Suprapubic skin (tissue), 4 donors: ENCODE data around the gene CCDC60. TPM values are rescaled to one million over a fixed set of nuclear protein-coding genes. Genes with fewer than 3 reads are reported as not detected.

Source experiments
- DNase-seq, 2 donors: peaks; one replicate each; pipeline ENCODE4 v3.0.0-alpha.2; 2019; ENCODE audit warnings: low spot score in 2 of 2
- H3K27ac ChIP-seq: fragments of 200-600 bp; sonication (generic); one replicate; pipeline ENCODE4 v1.5.1; 2019
- H3K27me3 ChIP-seq: fragments of 200-600 bp; sonication (generic); one replicate; pipeline ENCODE4 v1.5.1; 2019
- H3K36me3 ChIP-seq: fragments of 200-600 bp; sonication (generic); one replicate; pipeline ENCODE4 v1.5.1; 2019
- H3K4me1 ChIP-seq: fragments of 200-600 bp; sonication (generic); one replicate; pipeline ENCODE4 v1.5.1; 2019
- H3K4me3 ChIP-seq: fragments of 200-600 bp; sonication (generic); one replicate; pipeline ENCODE4 v1.5.1; 2019; ENCODE audit warnings: mild to moderate bottlenecking
- H3K9me3 ChIP-seq: fragments of 200-600 bp; sonication (generic); one replicate; pipeline ENCODE4 v1.5.1; 2019
- CTCF ChIP-seq, 2 donors: fragments of 200-600 bp in 1 of 2; fragments of 450-650 bp in 1 of 2; sonication (generic) in 1 of 2; IDR thresholded peaks; one replicate each; pipeline ENCODE4 v1.5.1; 2016 to 2019; ENCODE audit warnings: antibody characterized with exemption in 2 of 2, mild to moderate bottlenecking in 1 of 2, moderate library complexity in 1 of 2
- EP300 ChIP-seq: sonication (generic); formaldehyde crosslinking; IDR thresholded peaks from one replicate; pipeline ENCODE4 v1.6.1; 2017; ENCODE audit warnings: antibody characterized with exemption
- POLR2A ChIP-seq, 2 donors: fragments of 450-650 bp; IDR thresholded peaks; one replicate each; pipeline ENCODE4 v1.6.1; 2017; ENCODE audit warnings: antibody characterized with exemption in 2 of 2, mild to moderate bottlenecking in 2 of 2, moderate library complexity in 2 of 2
- POLR2AphosphoS5 ChIP-seq, 3 donors: sonication (generic); formaldehyde crosslinking; IDR thresholded peaks; one replicate each; pipeline ENCODE4 v1.6.1; 2017; ENCODE audit warnings: antibody characterized with exemption in 3 of 3
- WGBS: methylation state at CpG from one replicate; pipeline ENCODE4 v1.1.5; 2018; 5-methylcytosine and 5-hydroxymethylcytosine counted together
- total RNA-seq, 4 donors: library from RNA; depleted of rRNA; stranded (reverse); fragments of >200 nt; gene quantifications; one replicate each; pipeline ENCODE4 v1.1.0, GENCODE V29; 2016

The CCDC60 gene
- total RNA-seq, 4 donors from 2014 or later, result not detected

GRCh38 chr12:119448611-119449131 is 114.1 kb downstream of the CCDC60 start:
- no peak overlapping the region for H3K27ac ChIP-seq
- WGBS, result 62% methylated on average over 5 of the region's 5 CpGs
- no peak overlapping the region for H3K4me3 ChIP-seq
- H3K36me3 ChIP-seq, result no peaks in the 10 kb centered on the region
- H3K9me3 ChIP-seq, result no peaks in the 10 kb centered on the region
- no peak for DNase-seq
- H3K27me3 ChIP-seq, result peaks cover 9% of the 10 kb centered on the region
- no peaks in the 10 kb centered on the region for H3K4me1 ChIP-seq
- TF ChIP-seq EP300 (no peak), CTCF (IDR thresholded peaks at IDR 0.05) (no peak), POLR2AphosphoS5 (IDR thresholded peaks at IDR 0.05) (no peak), POLR2A (IDR thresholded peaks at IDR 0.05) (no peak)

GRCh38 chr12:119450771-119451170 is 116.2 kb downstream of the CCDC60 start:
- WGBS, result 80% methylated on average over 7 of the region's 7 CpGs
- H3K4me3 ChIP-seq, result no peak overlapping the region
- peaks cover 6% of the 10 kb centered on the region for H3K27me3 ChIP-seq
- no peaks in the 10 kb centered on the region for H3K36me3 ChIP-seq
- DNase-seq, result no peak
- H3K4me1 ChIP-seq, result no peaks in the 10 kb centered on the region
- TF ChIP-seq CTCF (IDR thresholded peaks at IDR 0.05) (no peak), EP300 (no peak), POLR2A (IDR thresholded peaks at IDR 0.05) (no peak), POLR2AphosphoS5 (IDR thresholded peaks at IDR 0.05) (no peak)
- no peak overlapping the region for H3K27ac ChIP-seq
- H3K9me3 ChIP-seq, result no peaks in the 10 kb centered on the region

- DNase-seq, result no peak
- Histone ChIP-seq H3K27me3 (no peaks in the 10 kb centered on the region), H3K36me3 (no peaks in the 10 kb centered on the region), H3K9me3 (peaks cover 10% of the 10 kb centered on the region), H3K4me3 (no peak overlapping the region), H3K27ac (no peak overlapping the region), H3K4me1 (no peaks in the 10 kb centered on the region)
- 98% methylated on average over 3 of the region's 3 CpGs for WGBS
- no peak for TF ChIP-seq POLR2AphosphoS5 (IDR thresholded peaks at IDR 0.05)
- TF ChIP-seq POLR2A (IDR thresholded peaks at IDR 0.05), result no peak
- no peak for TF ChIP-seq CTCF (IDR thresholded peaks at IDR 0.05)
- TF ChIP-seq EP300, result no peak
Measured at GRCh38 chr12:119456824-119457223, 122.3 kb downstream of the CCDC60 start.

GRCh38 chr12:119457271-119457670 is 122.7 kb downstream of the CCDC60 start:
- no peaks in the 10 kb centered on the region for H3K27me3 ChIP-seq
- DNase-seq, result no peak
- H3K9me3 ChIP-seq, result peaks cover 10% of the 10 kb centered on the region
- no peak overlapping the region for H3K27ac ChIP-seq
- WGBS, result 75% methylated on average over 2 of the region's 2 CpGs
- H3K4me1 ChIP-seq, result no peaks in the 10 kb centered on the region
- TF ChIP-seq CTCF (IDR thresholded peaks at IDR 0.05) (no peak), EP300 (no peak), POLR2AphosphoS5 (IDR thresholded peaks at IDR 0.05) (no peak), POLR2A (IDR thresholded peaks at IDR 0.05) (no peak)
- no peak overlapping the region for H3K4me3 ChIP-seq
- no peaks in the 10 kb centered on the region for H3K36me3 ChIP-seq

GRCh38 chr12:119459481-119459880 is 125.0 kb downstream of the CCDC60 start:
- H3K4me1 ChIP-seq, result no peaks in the 10 kb centered on the region
- H3K27me3 ChIP-seq, result no peaks in the 10 kb centered on the region
- H3K27ac ChIP-seq, result no peak overlapping the region
- no peak for DNase-seq
- H3K9me3 ChIP-seq, result peaks cover 10% of the 10 kb centered on the region
- TF ChIP-seq POLR2A (IDR thresholded peaks at IDR 0.05), result no peak
- TF ChIP-seq CTCF (IDR thresholded peaks at IDR 0.05), result no peak
- no peak for TF ChIP-seq EP300
- no peaks in the 10 kb centered on the region for H3K36me3 ChIP-seq
- no peak overlapping the region for H3K4me3 ChIP-seq
